Activated naive CD8-positive, alpha-beta T cell treated with anti-CD3 and anti-CD28 coated beads, Interleukin-2, amount 50 U/mL, for 16 hours (primary cell): Measurements from ENCODE around the gene GLT8D2.
"Not testable (repeated sequence)": the region's sequence is repeated elsewhere in the genome, so short reads cannot be mapped to it uniquely, and the experiment has no call there.

Experiments used
- DNase-seq: peaks from one replicate; pipeline ENCODE4 v3.0.0-alpha.2; 2020; ENCODE audit warnings: low read depth, low spot score

Gene GLT8D2

GRCh38 chr12:104054681-104055346, 4.8 kb upstream of the GLT8D2 start:
- DNase-seq: no peak

- DNase-seq: no peak
Observed at GRCh38 chr12:104050436-104050835, 449 bp upstream of the GLT8D2 start.

- DNase-seq: no peak
Observed at GRCh38 chr12:104049278-104049902, 597 bp downstream of the GLT8D2 start.

- DNase-seq: no peak
Observed at GRCh38 chr12:104048811-104049210, 1.2 kb downstream of the GLT8D2 start.

- DNase-seq: no peak
Observed at GRCh38 chr12:104048162-104048561, 1.8 kb downstream of the GLT8D2 start.

GRCh38 chr12:104046306-104046705, 3.7 kb downstream of the GLT8D2 start:
- no peak for DNase-seq

- DNase-seq: no peak
Observed at GRCh38 chr12:104044158-104044557, 5.8 kb downstream of the GLT8D2 start.

GRCh38 chr12:104042580-104042979, 7.4 kb downstream of the GLT8D2 start:
- no peak for DNase-seq

- not testable (repeated sequence) for DNase-seq
Observed at GRCh38 chr12:104039769-104040168, 10.2 kb downstream of the GLT8D2 start.

GRCh38 chr12:104036143-104036542, 13.8 kb downstream of the GLT8D2 start:
- DNase-seq: not testable (repeated sequence)

GRCh38 chr12:104030596-104030995, 19.4 kb downstream of the GLT8D2 start:
- not testable (repeated sequence) for DNase-seq

- no peak for DNase-seq
Observed at GRCh38 chr12:104026841-104027599, 23.0 kb downstream of the GLT8D2 start.

- no peak for DNase-seq
Observed at GRCh38 chr12:104025771-104026170, 24.2 kb downstream of the GLT8D2 start.

- no peak for DNase-seq
Observed at GRCh38 chr12:104024348-104024747, 25.6 kb downstream of the GLT8D2 start.

- DNase-seq: no peak
Observed at GRCh38 chr12:104023710-104024109, 26.3 kb downstream of the GLT8D2 start.

GRCh38 chr12:104022786-104023185, 27.2 kb downstream of the GLT8D2 start:
- DNase-seq: no peak

GRCh38 chr12:104021862-104022261, 28.1 kb downstream of the GLT8D2 start:
- DNase-seq: not testable (repeated sequence)

- DNase-seq: no peak
Observed at GRCh38 chr12:104012331-104012730, 37.7 kb downstream of the GLT8D2 start.

- no peak for DNase-seq
Observed at GRCh38 chr12:104011253-104011652, 38.7 kb downstream of the GLT8D2 start.

- no peak for DNase-seq
Observed at GRCh38 chr12:104010606-104011169, 39.3 kb downstream of the GLT8D2 start.

GRCh38 chr12:104010121-104010520, 39.9 kb downstream of the GLT8D2 start:
- DNase-seq: no peak

GRCh38 chr12:104006929-104007328, 43.1 kb downstream of the GLT8D2 start:
- DNase-seq: no peak
